Lower leg skin (tissue), 4 donors: Measurements from ENCODE around the gene NCL. TPM values are rescaled to one million over a fixed set of nuclear protein-coding genes. Genes with fewer than 3 reads are reported as not detected.
"Not testable (repeated sequence)": the region's sequence is repeated elsewhere in the genome, so short reads cannot be mapped to it uniquely, and the experiment has no call there.

Source experiments
- DNase-seq, 2 donors: peaks; one replicate each; pipeline ENCODE4 v3.0.0-alpha.2; 2019; ENCODE audit warnings: low spot score in 2 of 2
- H3K4me3 ChIP-seq: fragments of 200-600 bp; sonication (generic); 2 replicates; pipeline ENCODE4 v1.5.1; 2017; ENCODE audit warnings: mild to moderate bottlenecking, low read depth; ENCODE audit not compliant: poor library complexity, severe bottlenecking
- POLR2A ChIP-seq, 2 donors: fragments of 450-650 bp; IDR thresholded peaks; one replicate each; pipeline ENCODE4 v1.6.1; 2016 to 2017; ENCODE audit warnings: antibody characterized with exemption in 2 of 2, mild to moderate bottlenecking in 1 of 2, moderate library complexity in 1 of 2
- WGBS, 2 donors: methylation state at CpG; one replicate each; pipeline ENCODE4 v1.1.5; 2018; 5-methylcytosine and 5-hydroxymethylcytosine counted together
- intact Hi-C: fragments of 100-400 bp; cut with DNase I; formaldehyde crosslinking; loops from one replicate; pipeline ENCODE4 v1.15.0; 2023; ENCODE audit warnings: low total_unique reads
- total RNA-seq, 4 donors: library from RNA; depleted of rRNA; stranded (reverse); fragments of >200 nt; gene quantifications; one replicate each; pipeline ENCODE4 v1.1.0, GENCODE V29; 2016
- TF ChIP-seq, protein P1 (sequence below), 3 donors: fragments of 450-650 bp; IDR thresholded peaks; one replicate each; pipeline ENCODE4 v1.5.1; 2016; ENCODE audit warnings: antibody characterized with exemption in 3 of 3, mild to moderate bottlenecking in 3 of 3, moderate library complexity in 2 of 3

The NCL gene
- total RNA-seq, 4 donors from 2014 or later: 82.4 to 145 (median 115) TPM

DNA sequence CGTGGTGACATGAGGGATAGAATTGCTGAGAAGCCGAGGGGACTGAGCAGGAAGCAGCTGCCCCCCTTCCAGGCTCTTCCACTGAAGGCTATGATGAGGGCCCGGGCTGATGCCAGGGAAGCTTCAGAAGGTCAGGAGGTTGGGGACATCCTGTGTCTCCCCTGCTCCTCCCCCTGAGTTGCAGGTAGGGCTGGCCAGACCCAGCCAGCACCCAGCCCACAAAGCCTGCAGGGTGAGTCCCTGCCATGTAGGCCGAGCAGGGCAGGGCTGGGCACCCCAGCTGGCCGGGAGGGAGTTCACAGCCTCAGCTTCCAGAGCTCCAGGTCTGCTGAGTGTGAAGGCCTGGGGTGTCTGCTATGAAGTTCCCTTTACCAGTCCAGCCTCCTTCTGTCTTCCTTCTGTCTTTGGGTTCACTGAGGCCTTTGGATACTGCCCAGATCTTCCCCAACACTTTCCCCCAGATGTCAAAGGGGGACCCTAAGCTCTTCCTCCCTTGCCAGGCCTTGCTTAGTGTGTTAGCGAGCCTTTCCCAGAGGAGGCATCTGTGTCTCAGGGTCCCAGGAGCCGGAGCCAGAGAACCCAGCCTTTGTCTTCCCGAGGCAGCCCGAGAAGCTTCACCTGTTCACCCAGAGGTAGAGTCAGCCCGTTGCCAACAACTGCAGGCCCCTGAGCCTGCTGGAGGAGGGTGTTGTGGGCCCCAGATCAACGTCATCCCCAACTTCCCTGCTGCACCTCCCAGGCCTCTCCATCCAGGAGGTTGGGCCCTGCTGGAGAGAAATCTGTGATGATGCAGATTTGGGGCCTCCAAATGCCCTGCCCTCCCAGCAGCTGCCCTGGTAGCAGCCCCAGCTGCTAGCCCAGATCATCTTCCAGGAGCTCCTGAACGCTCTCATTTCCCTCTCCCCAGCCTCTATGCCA, 3.6 kb upstream of the NCL start:
- WGBS, 2 donors: 81 to 84% methylated on average over 10 to 12 of the region's 12 CpGs
- intact Hi-C loops: no loop called here
- DNase-seq: no peak
- no peak overlapping the region for H3K4me3 ChIP-seq
- TF ChIP-seq, protein P1, sequence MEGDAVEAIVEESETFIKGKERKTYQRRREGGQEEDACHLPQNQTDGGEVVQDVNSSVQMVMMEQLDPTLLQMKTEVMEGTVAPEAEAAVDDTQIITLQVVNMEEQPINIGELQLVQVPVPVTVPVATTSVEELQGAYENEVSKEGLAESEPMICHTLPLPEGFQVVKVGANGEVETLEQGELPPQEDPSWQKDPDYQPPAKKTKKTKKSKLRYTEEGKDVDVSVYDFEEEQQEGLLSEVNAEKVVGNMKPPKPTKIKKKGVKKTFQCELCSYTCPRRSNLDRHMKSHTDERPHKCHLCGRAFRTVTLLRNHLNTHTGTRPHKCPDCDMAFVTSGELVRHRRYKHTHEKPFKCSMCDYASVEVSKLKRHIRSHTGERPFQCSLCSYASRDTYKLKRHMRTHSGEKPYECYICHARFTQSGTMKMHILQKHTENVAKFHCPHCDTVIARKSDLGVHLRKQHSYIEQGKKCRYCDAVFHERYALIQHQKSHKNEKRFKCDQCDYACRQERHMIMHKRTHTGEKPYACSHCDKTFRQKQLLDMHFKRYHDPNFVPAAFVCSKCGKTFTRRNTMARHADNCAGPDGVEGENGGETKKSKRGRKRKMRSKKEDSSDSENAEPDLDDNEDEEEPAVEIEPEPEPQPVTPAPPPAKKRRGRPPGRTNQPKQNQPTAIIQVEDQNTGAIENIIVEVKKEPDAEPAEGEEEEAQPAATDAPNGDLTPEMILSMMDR (IDR thresholded peaks at IDR 0.05): no peak
- no peak for TF ChIP-seq POLR2A (IDR thresholded peaks at IDR 0.05)

DNA sequence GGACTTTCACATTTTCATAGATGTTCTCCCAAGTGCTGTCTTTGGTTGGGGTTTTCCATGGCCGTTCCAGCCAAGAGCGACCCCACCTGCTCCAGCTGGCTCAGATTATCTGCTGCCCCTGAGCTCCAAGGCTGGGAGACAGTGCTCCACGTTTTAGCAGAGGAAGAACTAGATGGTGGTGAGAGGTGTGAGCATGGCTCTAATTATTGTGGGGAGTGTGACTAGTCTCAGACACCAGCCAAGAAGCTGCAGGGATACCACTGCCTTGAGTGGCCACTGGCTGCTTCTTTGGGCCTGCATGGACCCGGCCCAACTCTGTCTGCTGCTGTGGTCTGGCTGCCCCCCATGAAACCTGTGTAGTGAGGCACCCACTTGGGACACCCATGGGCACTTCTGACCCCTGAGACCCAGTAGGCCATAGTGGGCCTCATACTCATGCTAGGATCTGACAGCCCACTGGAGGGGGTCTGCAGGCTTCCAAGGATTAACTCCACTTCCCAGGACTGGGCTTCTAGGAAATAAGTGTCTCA, 2.8 kb upstream of the NCL start:
- TF ChIP-seq, protein P1 (IDR thresholded peaks at IDR 0.05): no peak
- no peak for TF ChIP-seq POLR2A (IDR thresholded peaks at IDR 0.05)
- no peak for DNase-seq
- 90 to 94% methylated on average over 4 of the region's 4 CpGs for WGBS, 2 donors
- H3K4me3 ChIP-seq: no peak overlapping the region
- intact Hi-C loops: no loop called here

DNA sequence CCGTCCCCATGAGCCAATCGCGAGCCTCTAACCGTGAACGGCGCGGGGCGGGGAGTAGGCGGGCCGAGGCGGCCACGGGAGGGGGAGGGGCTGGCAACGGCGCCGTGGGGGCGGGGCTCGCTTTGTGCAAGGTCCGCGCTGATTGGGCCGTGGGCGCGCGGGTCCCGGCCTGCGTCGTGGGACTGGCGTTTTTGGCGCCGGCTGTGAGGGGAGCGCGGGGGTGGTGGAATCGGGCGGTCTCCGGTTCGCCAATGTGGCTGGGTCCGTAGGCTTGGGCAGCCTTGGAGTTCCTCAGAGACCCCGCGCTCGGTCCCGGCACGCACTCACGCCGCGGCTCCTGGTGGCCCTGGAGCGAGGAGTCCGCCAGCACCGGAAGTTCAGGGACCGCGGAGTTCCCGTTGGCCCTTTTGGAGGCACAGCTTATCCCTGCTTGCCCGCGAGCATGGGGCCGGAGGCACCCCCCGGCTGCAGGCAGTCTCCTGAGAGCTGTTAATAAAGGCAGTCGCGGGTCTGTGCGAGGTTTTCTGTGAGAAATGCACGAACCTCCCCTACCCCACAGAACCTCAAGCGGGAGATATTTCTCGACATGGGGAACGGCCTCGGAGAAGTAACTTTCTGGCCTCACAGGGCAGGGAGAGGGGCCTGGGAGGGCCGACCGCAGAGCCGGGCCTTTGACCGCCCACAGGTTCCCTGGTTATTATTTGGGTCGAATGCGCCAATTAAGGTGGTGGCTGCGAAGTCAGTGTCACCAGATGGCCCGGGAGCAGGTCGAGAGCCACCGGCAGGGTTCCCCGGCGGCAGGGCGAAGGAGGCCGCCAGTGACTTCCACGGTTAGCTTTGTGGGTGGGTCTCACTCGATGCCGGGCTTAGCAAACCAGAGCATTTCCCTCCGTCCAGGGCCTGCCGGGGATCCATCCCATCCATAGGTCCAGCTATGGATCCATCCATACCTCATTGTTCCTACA, 574 bp upstream of the NCL start:
- TF ChIP-seq, protein P1 (IDR thresholded peaks at IDR 0.05): no peak
- TF ChIP-seq POLR2A (IDR thresholded peaks at IDR 0.05): no peak
- peak overlapping the region; percentile 34 for H3K4me3 ChIP-seq
- peak; percentile 98 to 100 for DNase-seq
- WGBS, 2 donors: 0% methylated on average over 13 to 44 of the region's 81 CpGs
- intact Hi-C loops: no loop called here

DNA sequence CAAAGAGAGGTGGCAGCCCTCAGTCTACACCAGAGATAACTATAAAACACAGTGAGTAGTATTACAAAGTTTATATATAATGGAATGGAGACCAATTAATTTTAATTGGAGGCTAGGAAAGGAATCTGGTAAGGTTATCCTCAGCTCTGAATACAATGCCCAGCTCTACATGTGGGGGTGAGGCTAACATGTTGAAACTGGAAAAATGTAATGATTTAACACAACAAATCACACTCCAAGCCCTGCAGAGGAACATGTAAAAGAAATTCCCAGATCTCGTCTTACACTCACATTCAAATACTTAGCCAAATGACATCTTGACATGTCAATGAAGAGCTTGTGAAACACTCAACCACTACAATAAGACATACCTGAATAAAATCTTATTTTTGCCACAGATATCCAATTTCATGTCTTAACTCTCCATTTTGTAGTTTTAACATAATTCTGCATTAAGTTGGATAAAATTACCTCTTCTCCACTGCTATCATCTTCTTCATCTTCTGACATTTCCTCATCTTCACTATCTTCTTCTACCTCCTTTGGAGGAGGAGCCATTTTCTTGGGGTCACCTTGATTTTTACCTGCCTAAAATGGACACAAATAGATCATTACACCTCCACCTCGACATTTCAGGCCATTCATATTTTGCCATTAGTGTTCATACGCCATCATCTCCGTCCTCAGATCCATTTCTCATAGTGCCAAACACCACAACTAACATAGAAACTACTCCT, 1.4 kb downstream of the NCL start:
- TF ChIP-seq POLR2A (IDR thresholded peaks at IDR 0.05): no peak
- TF ChIP-seq, protein P1 (IDR thresholded peaks at IDR 0.05): no peak
- intact Hi-C loops: no loop called here
- peak overlapping the region; percentile 77 for H3K4me3 ChIP-seq
- DNase-seq: no peak
- 7 to 11% methylated on average over 4 of the region's 4 CpGs for WGBS, 2 donors

DNA sequence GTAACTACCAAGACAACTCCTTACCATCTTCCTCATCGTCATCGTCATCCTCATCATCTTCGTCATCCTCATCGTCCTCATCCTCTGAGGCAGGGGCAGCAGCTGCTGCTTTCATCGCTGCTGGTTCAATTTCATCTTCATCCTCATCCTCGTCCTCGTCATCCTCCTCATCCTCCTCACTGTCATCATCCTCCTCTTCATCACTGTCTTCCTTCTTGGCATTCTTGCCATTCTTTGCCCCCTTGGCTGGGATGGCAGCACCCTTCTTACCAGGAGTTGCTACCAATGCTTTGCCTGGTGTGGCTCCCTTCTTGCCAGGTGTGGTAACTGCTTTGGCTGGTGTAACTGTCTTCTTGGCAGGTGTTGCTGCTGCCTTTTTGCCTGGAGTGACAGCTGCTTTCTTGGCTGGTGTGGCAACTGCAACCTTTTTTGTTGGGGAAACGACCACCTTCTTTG, 2.7 kb downstream of the NCL start:
- intact Hi-C loops: no loop called here
- TF ChIP-seq, protein P1 (IDR thresholded peaks at IDR 0.05): no peak
- no peak for TF ChIP-seq POLR2A (IDR thresholded peaks at IDR 0.05)
- DNase-seq: no peak
- WGBS, 2 donors: 76 to 78% methylated on average over 8 of the region's 8 CpGs
- no peak overlapping the region for H3K4me3 ChIP-seq

DNA sequence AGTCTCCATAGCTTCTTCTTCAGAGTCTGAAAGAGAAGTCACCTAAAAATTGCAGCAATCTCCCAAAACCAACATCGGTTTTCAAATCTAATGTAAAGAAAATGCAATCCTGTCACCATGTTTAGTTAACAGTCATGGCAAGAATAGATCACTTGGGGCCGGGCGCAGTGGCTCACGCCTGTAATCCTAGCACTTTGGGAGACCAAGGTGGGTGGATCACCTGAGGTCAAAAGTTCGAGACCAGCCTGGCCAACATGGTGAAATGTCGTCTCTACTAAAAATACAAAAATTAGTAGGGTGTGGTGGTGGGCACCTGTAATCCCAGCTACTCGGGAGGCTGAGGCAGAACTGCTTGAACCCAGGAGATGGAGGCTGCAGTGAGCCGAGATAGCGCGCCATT, 3.4 kb downstream of the NCL start:
- H3K4me3 ChIP-seq, intact Hi-C loops: not testable (repeated sequence)
- peak in 1 of 2 donors; percentile 57 for DNase-seq
- WGBS, 2 donors: 87 to 91% methylated on average over 10 of the region's 10 CpGs
